H1 (cell line): ENCODE data around the gene SERGEF.

ENCODE experiments used
- BCL11A ChIP-seq, 2 experiments: IDR thresholded peaks; one replicate each; pipeline ENCODE4 v1.6.1; 2011; ENCODE audit warnings: low read depth in 2 of 2, low read length in 2 of 2, mild to moderate bottlenecking in 2 of 2
- CHD7 ChIP-seq: fragments of 300-600 bp; sonication (generic); IDR thresholded peaks from 2 replicates; pipeline ENCODE4 v1.7.1; 2012; ENCODE audit warnings: low read length, moderate library complexity, mild to moderate bottlenecking, inconsistent platforms; ENCODE audit not compliant: insufficient replicate concordance
- CTCF ChIP-seq, 3 experiments: IDR thresholded peaks; 1 replicate in 2 of 3; 2 replicates in 1 of 3; pipeline versions ENCODE4 v1.5.1 to v1.6.1; 2011; ENCODE audit warnings: low read length in 3 of 3, mild to moderate bottlenecking in 3 of 3, inconsistent platforms in 2 of 3, low read depth in 1 of 3, moderate library complexity in 1 of 3; ENCODE audit not compliant: insufficient read depth in 1 of 3; ENCODE audit errors: control extremely low read depth in 1 of 3
- GTF2F1 ChIP-seq: IDR thresholded peaks from 2 replicates; pipeline ENCODE4 v1.6.1; 2012; ENCODE audit warnings: low read depth, low read length, improper control_type of control experiment, borderline replicate concordance

GRCh38 chr11:17821648-17822400, 191.0 kb downstream of the SERGEF start:
- no peak for TF ChIP-seq GTF2F1
- TF ChIP-seq BCL11A (IDR thresholded peaks at IDR 0.05; ENCODE audit: low read depth in 2 of 2, low read length in 2 of 2) = no peak
- no peak for TF ChIP-seq CHD7
- TF ChIP-seq CTCF (IDR thresholded peaks at IDR 0.05; ENCODE audit: control extremely low read depth in 1 of 3, insufficient read depth in 1 of 3, low read depth in 1 of 3, low read length in 3 of 3) = no peak
